Skin of body (tissue), 2 donors: Measurements from ENCODE around the gene HM13. TPM values are rescaled to one million over a fixed set of nuclear protein-coding genes. Genes with fewer than 3 reads are reported as not detected.
A peak's percentile ranks its signal among the peaks of the same experiment; 100 is the strongest.
"Not testable (repeated sequence)": the region's sequence is repeated elsewhere in the genome, so short reads cannot be mapped to it uniquely, and the experiment has no call there.

Experiments
- DNase-seq: peaks from one replicate; lab custom pipeline; 2025; lab: John Stamatoyannopoulos, UW
- total RNA-seq: library from RNA; depleted of rRNA; stranded (reverse); fragments of >200 nt; gene quantifications from one replicate; pipeline ENCODE4 v1.2.3, GENCODE V29; 2014

HM13 gene
- total RNA-seq, 1 donor from 2014 or later = 41.1 TPM

GRCh38 chr20:31502884-31503673, 11.2 kb upstream of the HM13 start:
- DNase-seq = peak; percentile 24

GRCh38 chr20:31505903-31506302, 8.3 kb upstream of the HM13 start:
- DNase-seq = no peak

DNA sequence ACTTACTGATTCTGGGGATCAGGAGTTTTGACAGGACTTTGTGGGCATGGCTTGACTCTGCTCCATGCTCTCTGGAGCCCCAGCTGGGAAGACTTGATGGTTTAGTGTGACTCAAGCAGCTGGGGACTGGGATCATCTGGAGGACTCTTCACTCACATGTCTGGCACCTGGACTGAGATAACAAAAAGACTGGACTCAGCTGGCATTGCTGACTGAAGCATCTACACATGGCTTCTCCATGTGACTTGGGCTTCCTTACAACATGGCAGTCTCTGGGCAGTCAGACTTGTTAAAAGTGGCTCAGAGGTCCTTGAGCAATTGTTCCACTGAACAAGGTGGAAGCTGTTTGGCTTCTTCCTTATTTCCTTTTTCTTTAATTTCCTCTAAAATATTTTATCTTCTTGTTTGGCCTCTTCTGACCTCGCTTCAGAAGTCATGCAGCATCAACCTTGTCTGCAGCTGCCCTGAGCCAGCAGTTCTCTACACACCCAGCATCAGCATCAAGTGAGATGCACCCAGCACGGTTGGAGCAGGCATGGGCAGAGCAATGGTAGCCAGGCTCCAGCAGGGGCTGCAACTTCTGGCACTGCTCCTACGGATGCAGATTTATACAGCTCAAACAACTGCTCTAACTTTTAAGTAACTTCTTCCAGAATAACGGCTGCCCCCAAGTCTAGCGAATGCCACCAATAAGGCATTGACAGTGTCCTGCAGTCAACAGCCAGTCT, 5.6 kb upstream of the HM13 start:
- DNase-seq = no peak

DNA sequence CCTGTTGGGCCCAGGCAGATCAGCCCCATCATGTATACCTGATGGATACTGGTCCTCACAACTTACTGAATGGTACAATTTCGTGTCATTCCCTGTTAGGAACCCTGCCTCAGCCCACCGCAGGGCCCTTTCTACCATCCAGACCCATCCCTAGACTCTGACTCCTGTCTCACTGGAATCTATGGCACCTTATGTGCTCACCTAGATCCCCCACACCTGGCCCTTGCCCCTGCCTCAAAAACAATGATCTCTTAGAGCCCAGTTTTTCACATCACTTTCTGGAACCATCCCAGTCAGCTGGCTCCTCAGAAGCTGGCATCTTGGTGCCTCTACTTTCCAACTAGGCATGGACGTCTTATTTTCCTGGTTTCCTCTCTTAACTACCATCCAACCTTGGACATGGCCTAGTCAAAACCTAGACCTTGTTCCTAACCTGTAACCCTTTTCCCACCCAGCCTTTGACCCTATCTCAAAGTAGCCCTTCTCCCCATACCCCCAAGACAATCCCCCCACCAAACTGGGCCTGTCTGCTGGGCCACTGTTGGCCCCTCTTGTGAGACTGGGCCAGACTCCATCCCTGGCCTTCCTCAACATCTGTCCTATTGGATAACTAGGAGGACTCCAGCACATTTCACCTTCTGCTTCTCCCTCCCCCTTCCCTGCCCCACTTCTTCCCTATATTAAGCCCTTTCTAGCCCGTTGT, 981 bp downstream of the HM13 start:
- no peak for DNase-seq

- no peak for DNase-seq
These were observed 1.5 kb downstream of the HM13 start for GRCh38 chr20:31515775-31516107.

- DNase-seq = no peak
These were observed 1.9 kb downstream of the HM13 start for GRCh38 chr20:31516166-31516565.

- no peak for DNase-seq
These were observed 2.4 kb downstream of the HM13 start for GRCh38 chr20:31516651-31517050.

DNA sequence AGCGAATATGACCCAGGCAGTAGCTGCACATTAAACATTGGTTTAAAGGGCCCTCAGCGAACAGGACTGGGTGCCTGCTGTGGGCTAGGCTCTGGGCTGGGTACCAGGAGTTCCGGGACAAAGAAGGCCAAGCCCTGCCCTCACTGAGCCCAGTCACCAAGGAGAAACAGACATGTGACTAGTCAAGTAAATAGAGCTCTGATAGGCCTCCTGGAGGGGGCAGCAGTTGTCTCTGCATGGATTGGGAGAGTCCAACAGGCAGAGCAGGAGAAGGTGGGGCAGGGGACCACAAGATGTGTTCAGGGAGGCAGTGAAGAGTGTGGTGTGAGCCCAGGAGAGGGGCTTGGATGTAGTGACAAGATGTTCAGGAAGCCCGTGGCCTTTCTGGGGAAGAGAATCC, 3.1 kb downstream of the HM13 start:
- no peak for DNase-seq

GRCh38 chr20:31521267-31521666, 7.0 kb downstream of the HM13 start:
- not testable (repeated sequence) for DNase-seq

DNA sequence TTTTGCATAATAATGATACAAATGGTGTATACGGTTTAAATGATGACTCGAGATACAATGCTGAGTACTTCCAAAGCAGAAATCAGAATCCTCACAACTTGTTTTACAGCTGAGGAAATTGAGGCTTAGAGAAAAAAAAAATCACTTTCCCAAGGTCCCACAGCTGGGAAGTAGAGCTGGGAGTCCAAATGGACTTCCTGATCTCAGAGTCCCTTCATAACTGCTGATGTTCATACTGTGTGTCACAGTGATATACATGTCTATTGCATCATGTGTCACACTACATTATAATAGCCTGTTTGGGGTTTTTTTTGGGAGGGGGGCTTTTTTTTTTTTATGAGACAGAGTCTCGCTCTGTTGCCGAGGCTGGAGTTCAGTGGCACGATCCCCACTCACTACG, 8.5 kb downstream of the HM13 start:
- no peak for DNase-seq

GRCh38 chr20:31523361-31524283, 9.4 kb downstream of the HM13 start:
- no peak for DNase-seq

DNA sequence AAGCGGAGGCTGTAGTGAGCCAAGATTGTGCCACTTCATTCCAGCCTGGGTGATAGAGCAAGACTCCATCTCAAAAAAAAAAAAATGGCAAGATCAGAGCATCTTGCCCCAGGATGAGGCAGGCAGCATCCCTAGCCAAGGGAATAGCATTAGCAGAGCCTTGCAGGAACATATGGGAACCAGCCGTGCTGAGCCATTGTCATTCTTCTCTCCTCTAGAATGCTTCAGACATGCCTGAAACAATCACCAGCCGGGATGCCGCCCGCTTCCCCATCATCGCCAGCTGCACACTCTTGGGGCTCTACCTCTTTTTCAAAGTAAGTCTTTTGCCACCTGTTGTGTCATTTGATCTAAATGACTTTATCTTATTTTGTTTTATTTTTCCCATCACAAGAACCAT, 13.0 kb downstream of the HM13 start:
- peak; percentile 28 for DNase-seq

DNA sequence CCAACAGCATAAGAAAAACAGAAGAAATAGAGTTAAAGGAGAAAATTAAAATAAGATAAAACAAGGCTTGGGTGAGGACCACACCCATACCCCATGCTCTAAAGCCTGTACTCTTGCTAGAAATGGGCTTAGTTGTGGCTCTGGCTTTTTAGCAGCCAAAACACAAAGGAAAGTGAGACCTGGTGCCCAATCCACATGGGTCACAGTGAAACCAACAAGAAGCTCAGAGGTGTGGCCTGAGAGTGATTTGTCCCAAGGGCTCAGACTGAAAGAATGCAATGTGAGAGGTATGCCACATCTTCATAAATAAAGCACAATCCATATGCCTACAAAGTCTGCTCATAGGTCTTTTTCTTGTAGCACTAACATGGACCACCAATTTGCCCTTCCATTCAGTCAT, 21.1 kb downstream of the HM13 start:
- no peak for DNase-seq

GRCh38 chr20:31536575-31536974, 22.3 kb downstream of the HM13 start:
- DNase-seq = no peak

DNA sequence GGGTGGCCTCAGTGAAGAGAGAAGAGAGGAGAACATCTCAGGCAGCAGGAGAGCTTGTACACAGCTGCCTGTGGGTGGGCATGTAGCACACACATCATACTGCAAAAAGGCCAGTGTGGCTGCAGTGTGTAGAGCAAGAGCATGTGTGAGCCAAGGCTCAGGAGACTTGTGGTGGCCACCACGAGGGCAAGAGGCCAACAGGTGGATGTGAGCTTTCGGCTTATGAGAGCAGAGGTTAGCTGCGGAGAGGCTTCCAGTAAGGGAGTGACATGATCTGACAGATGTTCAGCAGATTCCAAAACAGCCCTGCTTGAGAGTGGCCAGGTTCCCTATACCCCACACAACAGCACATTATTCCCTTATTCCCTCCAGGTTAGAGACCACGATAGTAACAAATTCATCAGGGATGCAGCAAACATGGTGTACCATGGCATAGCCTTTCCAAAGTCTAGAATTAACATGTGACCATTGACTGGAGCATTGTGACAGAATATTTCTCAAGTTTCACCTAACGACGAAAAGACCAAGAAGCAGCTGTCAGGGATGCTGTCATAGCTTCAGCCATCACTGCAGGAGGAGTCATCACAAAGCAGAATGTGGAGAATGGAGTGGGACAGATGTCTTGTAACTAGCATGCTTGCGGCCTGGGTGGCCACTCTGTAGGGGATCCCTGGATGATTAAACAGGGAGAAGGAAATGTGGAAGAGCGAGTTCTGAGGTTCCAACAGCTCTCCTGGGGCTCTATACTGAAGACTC, 23.1 kb downstream of the HM13 start:
- DNase-seq = no peak

- no peak for DNase-seq
These were observed 23.6 kb downstream of the HM13 start for GRCh38 chr20:31537890-31538289.

GRCh38 chr20:31538326-31538725, 24.1 kb downstream of the HM13 start:
- no peak for DNase-seq

GRCh38 chr20:31539636-31540035, 25.4 kb downstream of the HM13 start:
- DNase-seq = not testable (repeated sequence)

DNA sequence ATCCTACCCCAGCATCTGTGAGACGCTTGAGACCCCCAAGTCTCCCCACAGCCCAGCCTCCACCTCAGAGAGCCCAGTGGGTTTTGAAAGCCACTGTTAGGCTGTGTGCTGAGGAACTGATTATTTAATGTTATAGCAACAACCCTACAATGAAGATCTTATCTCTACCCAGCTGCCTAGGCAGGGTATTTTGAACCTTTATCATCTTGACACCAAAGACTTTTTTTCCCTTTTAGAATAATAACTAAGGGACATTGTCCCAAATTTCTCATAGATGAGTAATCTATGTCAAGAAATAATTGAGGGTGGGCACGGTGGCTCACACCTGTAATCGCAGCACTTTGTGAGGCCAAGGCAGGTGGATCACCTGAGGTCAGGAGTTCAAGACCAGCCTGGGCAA, 26.2 kb downstream of the HM13 start:
- DNase-seq = no peak

DNA sequence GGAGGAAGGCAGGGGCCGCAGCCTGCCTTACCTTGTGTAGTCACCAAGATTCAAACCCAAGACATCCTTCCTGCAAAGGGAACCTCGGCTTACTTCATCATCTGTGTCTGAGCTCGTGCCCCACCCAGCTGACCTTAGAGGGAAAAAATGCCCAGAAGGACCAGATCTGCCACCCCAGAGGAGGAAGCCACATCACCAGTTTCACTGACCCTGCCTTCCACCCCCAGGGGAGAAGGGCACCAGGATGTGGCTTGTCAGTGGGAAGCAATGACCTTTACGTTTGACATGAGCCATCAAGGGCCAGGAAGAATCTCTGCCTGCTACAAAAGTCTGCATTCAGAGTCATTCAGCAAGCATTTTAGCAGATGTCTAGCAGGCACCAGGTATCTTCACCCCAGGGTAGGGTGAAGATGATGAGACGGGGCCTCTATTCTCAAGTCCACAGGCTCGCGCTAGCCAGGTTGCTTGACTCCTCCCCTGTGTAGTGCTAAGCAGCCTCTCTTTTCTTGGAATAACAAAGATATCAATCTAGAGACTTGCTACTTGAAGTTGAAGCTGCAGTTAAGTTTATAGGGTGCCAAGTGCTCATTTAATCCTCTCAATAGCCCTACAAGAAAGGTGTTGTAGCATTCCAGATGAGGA, 28.1 kb downstream of the HM13 start:
- no peak for DNase-seq
